IMR-90 (cell line): ENCODE data around the gene C19orf47. TPM values are rescaled to one million over a fixed set of nuclear protein-coding genes. Genes with fewer than 3 reads are reported as not detected.

Source experiments
- ATAC-seq: fragments of 200-7000 bp; cut with Tn5 transposase; 2 replicates; pipeline ENCODE4 v1.9.1; 2020; ENCODE audit warnings: low read depth, mild to moderate bottlenecking, moderate library complexity
- BruUV-seq: library from RNA; stranded (reverse); fragments of 400-500 nt; replicated peaks from 2 replicates; lab custom pipeline; 2021; lab: Mats Ljungman, UMichigan
- CTCF ChIA-PET: fragments of 300-600 bp; formaldehyde crosslinking; extraction: SDS; loops from one replicate; lab custom pipeline; 2021; ENCODE audit warnings: antibody characterized with exemption; lab: Yijun Ruan, JAX
- POLR2A ChIA-PET: fragments of 300-600 bp; sonication (Branson Sonifier 250); formaldehyde crosslinking; loops from one replicate; lab custom pipeline; 2022; ENCODE audit warnings: antibody characterized with exemption; ENCODE audit not compliant: unreplicated experiment; lab: Charles Lee
- DNase-seq: peaks from one replicate; pipeline ENCODE4 v3.0.0; 2013
- H2AFZ ChIP-seq: replicated peaks from 2 replicates; pipeline ENCODE3; 2013; ENCODE audit warnings: low read length, mild to moderate bottlenecking; ENCODE audit not compliant: poor library complexity
- H2AK5ac ChIP-seq: 2 replicates; pipeline ENCODE4 v1.6.1; 2013; ENCODE audit warnings: low read depth, low read length, inconsistent platforms
- H2AK9ac ChIP-seq: replicated peaks from 2 replicates; pipeline ENCODE3; 2013; ENCODE audit warnings: mild to moderate bottlenecking, low read depth, low read length, moderate library complexity; ENCODE audit not compliant: poor library complexity
- H2BK120ac ChIP-seq: 2 replicates; pipeline ENCODE4 v1.6.1; 2013; ENCODE audit warnings: low read depth, low read length, inconsistent platforms
- H2BK15ac ChIP-seq: 3 replicates; pipeline ENCODE4 v1.6.1; 2013; ENCODE audit warnings: low read depth, low read length, inconsistent platforms
- H2BK20ac ChIP-seq: 2 replicates; pipeline ENCODE4 v1.6.1; 2013; ENCODE audit warnings: low read depth, mild to moderate bottlenecking, inconsistent platforms, low read length, moderate library complexity
- H2BK5ac ChIP-seq: 2 replicates; pipeline ENCODE4 v1.6.1; 2013; ENCODE audit warnings: mild to moderate bottlenecking, low read depth, low read length, inconsistent platforms; ENCODE audit not compliant: poor library complexity, severe bottlenecking
- H3K14ac ChIP-seq: replicated peaks from 2 replicates; pipeline ENCODE4 v1.6.1; 2013; ENCODE audit warnings: low read depth, low read length, inconsistent platforms
- H3K18ac ChIP-seq: 2 replicates; pipeline ENCODE4 v1.6.1; 2013; ENCODE audit warnings: low read depth, low read length, control low read depth
- H3K23ac ChIP-seq: 2 replicates; pipeline ENCODE4 v1.6.1; 2013; ENCODE audit warnings: low read depth, low read length, inconsistent platforms
- H3K27ac ChIP-seq: 2 replicates; pipeline ENCODE4 v1.5.1; 2013; ENCODE audit warnings: mild to moderate bottlenecking, control low read depth, low read length; ENCODE audit not compliant: insufficient read depth
- H3K27me3 ChIP-seq: 2 replicates; pipeline ENCODE4 v1.6.1; 2013; ENCODE audit warnings: low read length; ENCODE audit not compliant: control insufficient read depth, insufficient read depth
- H3K36me3 ChIP-seq: 2 replicates; pipeline ENCODE4 v1.6.1; 2013; ENCODE audit warnings: low read length, mixed read lengths; ENCODE audit not compliant: control insufficient read depth, insufficient read depth
- H3K4ac ChIP-seq: 2 replicates; pipeline ENCODE4 v1.6.1; 2013; ENCODE audit warnings: low read depth, low read length, inconsistent platforms
- H3K4me1 ChIP-seq: 2 replicates; pipeline ENCODE4 v1.6.1; 2013; ENCODE audit warnings: low read length, mixed read lengths; ENCODE audit not compliant: control insufficient read depth, insufficient read depth
- H3K4me2 ChIP-seq: 2 replicates; pipeline ENCODE4 v1.6.1; 2013; ENCODE audit warnings: low read depth, mild to moderate bottlenecking, control low read depth, low read length, moderate library complexity
- H3K4me3 ChIP-seq: 2 replicates; pipeline ENCODE4 v1.5.1; 2013; ENCODE audit warnings: low read depth, mild to moderate bottlenecking, control low read depth, low read length, moderate library complexity; ENCODE audit not compliant: insufficient read depth
- H3K56ac ChIP-seq: 2 replicates; pipeline ENCODE4 v1.6.1; 2013; ENCODE audit warnings: low read length, inconsistent platforms; ENCODE audit not compliant: insufficient read depth; ENCODE audit errors: extremely low read depth
- H3K79me1 ChIP-seq, 2 experiments: 2 replicates each; pipeline ENCODE4 v1.6.1; 2013; ENCODE audit warnings: low read length in 2 of 2, inconsistent platforms in 1 of 2, low read depth in 1 of 2
- H3K9ac ChIP-seq: 2 replicates; pipeline ENCODE4 v1.6.1; 2013; ENCODE audit warnings: low read depth, low read length, control low read depth
- H3K9me1 ChIP-seq: 2 replicates; pipeline ENCODE4 v1.6.1; 2013; ENCODE audit warnings: low read length, inconsistent platforms; ENCODE audit not compliant: insufficient read depth
- H3K9me3 ChIP-seq: 2 replicates; pipeline ENCODE4 v1.6.1; 2013; ENCODE audit warnings: low read length; ENCODE audit not compliant: control insufficient read depth, insufficient read depth
- H4K20me1 ChIP-seq: 2 replicates; pipeline ENCODE4 v1.6.1; 2013; ENCODE audit warnings: low read length, inconsistent platforms; ENCODE audit not compliant: insufficient read depth
- H4K5ac ChIP-seq: 2 replicates; pipeline ENCODE4 v1.6.1; 2013; ENCODE audit warnings: mild to moderate bottlenecking, low read depth, low read length, control low read depth
- H4K8ac ChIP-seq, 2 experiments: 2 replicates each; pipeline ENCODE4 v1.6.1; 2013; ENCODE audit warnings: low read depth in 2 of 2, low read length in 2 of 2, control low read depth in 1 of 2, inconsistent platforms in 1 of 2
- H4K91ac ChIP-seq: 2 replicates; pipeline ENCODE4 v1.6.1; 2013; ENCODE audit warnings: low read depth, low read length, inconsistent platforms; ENCODE audit not compliant: insufficient read depth
- BHLHE40 ChIP-seq: fragments of 150-350 bp; IDR thresholded peaks from 2 replicates; pipeline ENCODE4 v1.6.1; 2016; ENCODE audit warnings: mild to moderate bottlenecking, low read depth, low read length
- CTCF ChIP-seq: conservative IDR thresholded peaks from 2 replicates; pipeline ENCODE4 v1.5.1; 2012; ENCODE audit warnings: mild to moderate bottlenecking, low read depth, low read length, improper control_type of control experiment
- FOS ChIP-seq: fragments of 150-350 bp; IDR thresholded peaks from 2 replicates; pipeline ENCODE4 v1.6.1; 2016; ENCODE audit warnings: low read depth, low read length
- MAFK ChIP-seq: IDR thresholded peaks from 2 replicates; pipeline ENCODE4 v1.6.1; 2012; ENCODE audit warnings: low read depth, low read length, improper control_type of control experiment
- MXI1 ChIP-seq: IDR thresholded peaks from 2 replicates; pipeline ENCODE4 v1.6.1; 2012; ENCODE audit warnings: low read depth, mild to moderate bottlenecking, low read length, moderate library complexity, borderline replicate concordance
- RAD21 ChIP-seq: IDR thresholded peaks from 2 replicates; pipeline ENCODE4 v1.6.1; 2012; ENCODE audit warnings: low read length, improper control_type of control experiment
- USF2 ChIP-seq: fragments of 150-350 bp; IDR thresholded peaks from 2 replicates; pipeline ENCODE4 v1.6.1; 2017; ENCODE audit warnings: mild to moderate bottlenecking, antibody characterized with exemption, low read length, low read depth
- WGBS, 2 experiments: methylation state at CpG; one replicate each; pipeline versions ENCODE4 v1.1.5 to v1.1.7; 2013; ENCODE audit warnings: missing lambda C conversion rate in 2 of 2; ENCODE audit not compliant: insufficient read length in 1 of 2; ENCODE audit errors: extremely low coverage in 2 of 2; 5-methylcytosine and 5-hydroxymethylcytosine counted together
- dilution Hi-C: fragments of 300-500 bp; cut with HindIII; formaldehyde crosslinking; loops from one replicate; pipeline ENCODE4 v1.14.3; 2018; ENCODE audit warnings: low sequenced_read_pairs; ENCODE audit not compliant: unreplicated experiment
- in situ Hi-C: fragments of 300-500 bp; cut with MboI; formaldehyde crosslinking; loops from 3 replicates; pipeline ENCODE4 v1.14.3; 2019; ENCODE audit warnings: low sequenced_read_pairs, inconsistent platforms, mixed read lengths
- intact Hi-C: fragments of 100-400 bp; cut with micrococcal nuclease; formaldehyde crosslinking; loops from 2 replicates; pipeline ENCODE4 v1.10.0; 2022
- polyA plus RNA-seq, 3 experiments: library from polyadenylated mRNA; depleted of rRNA; stranded (reverse); fragments of >200 nt; gene quantifications; 2 replicates each; pipeline ENCODE4 v1.2.3, GENCODE V29; 2012; ENCODE audit warnings: low replicate concordance in 1 of 3
- total RNA-seq: library from RNA; depleted of rRNA; stranded (reverse); fragments of >200 nt; gene quantifications from 2 replicates; pipeline ENCODE4 v1.2.3, GENCODE V29; 2012

C19orf47 gene
- total and polyA plus RNA-seq, 2 of the 4 experiments (the other 2 are of a cell fraction), result 3.6 to 16.3 TPM

- ATAC-seq (no peak), DNase-seq (no peak)
- H3K9ac ChIP-seq, result no peak overlapping the region
- H3K4me2 ChIP-seq, result no peak overlapping the region
- 96% methylated on average over 8 of the region's 12 CpGs; no CpG with 5 or more reads in 1 of the 2 experiments for WGBS, 2 experiments
- H3K36me3 ChIP-seq, result peaks cover 59% of the 10 kb centered on the region
- peaks cover 10% of the 10 kb centered on the region for H3K4me1 ChIP-seq
- no peak overlapping the region for H3K27ac ChIP-seq
- H2AK5ac ChIP-seq, result no peak overlapping the region
- peaks cover 23% of the 10 kb centered on the region for H3K9me1 ChIP-seq
- BruUV-seq, result no TSS peak
- H2BK15ac ChIP-seq, result no peak overlapping the region
- no peak overlapping the region for H4K8ac ChIP-seq
- H4K91ac ChIP-seq, result no peak overlapping the region
- no peak overlapping the region for H4K5ac ChIP-seq
- H3K4ac ChIP-seq, result no peak overlapping the region
- ChIA-PET POLR2A (no interaction called here), CTCF (no interaction called here)
- no peak overlapping the region for H2AK9ac ChIP-seq
- H3K27me3 ChIP-seq, result no peaks in the 10 kb centered on the region
- H3K56ac ChIP-seq, result no peak overlapping the region
- no peak overlapping the region for H2BK20ac ChIP-seq
- peak overlapping the region; percentile 58 for H2AFZ ChIP-seq
- no peak overlapping the region for H2BK120ac ChIP-seq
- H3K79me1 ChIP-seq, result peaks cover 9 to 33% of the 10 kb centered on the region in 2 experiments
- no peak overlapping the region for H3K4me3 ChIP-seq
- no peak overlapping the region for H3K18ac ChIP-seq
- no peak overlapping the region for H2BK5ac ChIP-seq
- dilution Hi-C loops, result no loop called here
- TF ChIP-seq BHLHE40 (no peak), MAFK (no peak), RAD21 (no peak), CTCF (no peak), USF2 (no peak), MXI1 (no peak), FOS (no peak)
- intact Hi-C loops, result no loop called here
- in situ Hi-C loops, result no loop called here
- H3K9me3 ChIP-seq, result no peaks in the 10 kb centered on the region
- H3K23ac ChIP-seq, result no peak overlapping the region
- H4K20me1 ChIP-seq, result peaks cover 2% of the 10 kb centered on the region; the same call in 1 of the 2 replicates
- no peak overlapping the region for H3K14ac ChIP-seq
Measured at GRCh38 chr19:40369797-40370196, 21.6 kb upstream of the C19orf47 start.
